Astrocyte (in vitro differentiated cells and primary cell): Measurements from ENCODE around the gene RPS29. TPM values are rescaled to one million over a fixed set of nuclear protein-coding genes. Genes with fewer than 3 reads are reported as not detected.

Source experiments
- DNase-seq: peaks from one replicate; pipeline ENCODE4 v3.0.0-alpha.2; 2010; ENCODE audit warnings: low read depth
- FAIRE-seq: peaks from 2 replicates; lab custom pipeline; 2011; peaks lifted over from hg19 to GRCh38; lab: Jason Lieb, UNC
- H2AFZ ChIP-seq: 2 replicates; pipeline ENCODE4 v1.6.0; 2012; ENCODE audit warnings: low read depth, low read length, inconsistent platforms
- H3K27ac ChIP-seq: 2 replicates; pipeline ENCODE4 v1.5.1; 2011; ENCODE audit warnings: low read depth, low read length, inconsistent platforms
- H3K27me3 ChIP-seq: 2 replicates; pipeline ENCODE4 v1.6.0; 2011; ENCODE audit warnings: low read length, inconsistent platforms; ENCODE audit not compliant: insufficient read depth
- H3K36me3 ChIP-seq: 2 replicates; pipeline ENCODE4 v1.5.1; 2011; ENCODE audit warnings: low read length, inconsistent platforms; ENCODE audit not compliant: insufficient read depth
- H3K4me1 ChIP-seq: 2 replicates; pipeline ENCODE4 v1.5.1; 2011; ENCODE audit warnings: low read length, inconsistent platforms; ENCODE audit not compliant: insufficient read depth
- H3K4me2 ChIP-seq: 2 replicates; pipeline ENCODE4 v1.6.0; 2012; ENCODE audit warnings: low read length, inconsistent platforms
- H3K4me3 ChIP-seq: 2 replicates; pipeline ENCODE4 v1.5.1; 2011; ENCODE audit warnings: low read depth, mild to moderate bottlenecking, low read length, inconsistent platforms; ENCODE audit not compliant: insufficient read depth
- H3K79me2 ChIP-seq: 2 replicates; pipeline ENCODE4 v1.6.0; 2012; ENCODE audit warnings: mild to moderate bottlenecking, low read length, inconsistent platforms; ENCODE audit not compliant: insufficient read depth
- H3K9ac ChIP-seq: 2 replicates; pipeline ENCODE4 v1.6.0; 2012; ENCODE audit warnings: mild to moderate bottlenecking, low read length, inconsistent platforms
- H3K9me3 ChIP-seq: 2 replicates; pipeline ENCODE4 v1.5.1; 2012; ENCODE audit warnings: low read depth, mild to moderate bottlenecking, low read length, inconsistent platforms; ENCODE audit not compliant: insufficient read depth
- H4K20me1 ChIP-seq: 2 replicates; pipeline ENCODE4 v1.6.0; 2012; ENCODE audit warnings: low read length, inconsistent platforms; ENCODE audit not compliant: insufficient read depth
- H3K27ac Mint-ChIP-seq: one replicate; pipeline ENCODE4 v1.8.0; 2021; ENCODE audit warnings: mild to moderate bottlenecking, mixed read lengths; ENCODE audit not compliant: unreplicated experiment
- H3K27me3 Mint-ChIP-seq: one replicate; pipeline ENCODE4 v1.8.0; 2021; ENCODE audit warnings: low read depth, mixed read lengths; ENCODE audit not compliant: unreplicated experiment
- H3K36me3 Mint-ChIP-seq: one replicate; pipeline ENCODE4 v1.8.0; 2021; ENCODE audit warnings: low read depth, mixed read lengths; ENCODE audit not compliant: unreplicated experiment
- H3K4me1 Mint-ChIP-seq: one replicate; pipeline ENCODE4 v1.8.0; 2021; ENCODE audit warnings: low read depth, mixed read lengths; ENCODE audit not compliant: unreplicated experiment
- H3K4me3 Mint-ChIP-seq: one replicate; pipeline ENCODE4 v1.8.0; 2021; ENCODE audit warnings: mild to moderate bottlenecking, moderate library complexity, mixed read lengths; ENCODE audit not compliant: unreplicated experiment
- H3K9me3 Mint-ChIP-seq: one replicate; pipeline ENCODE4 v1.8.0; 2021; ENCODE audit warnings: mild to moderate bottlenecking, mixed read lengths; ENCODE audit not compliant: unreplicated experiment
- EZH2 ChIP-seq: IDR thresholded peaks from 2 replicates; pipeline ENCODE4 v1.6.1; 2012; ENCODE audit warnings: mild to moderate bottlenecking, low read length, inconsistent platforms; ENCODE audit not compliant: insufficient read depth
- total RNA-seq: library from RNA; stranded (reverse); gene quantifications from 2 replicates; pipeline ENCODE4 v1.2.1, GENCODE V29; 2021
- TF ChIP-seq, protein P1 (sequence below): IDR thresholded peaks from 2 replicates; pipeline ENCODE4 v1.5.1; 2011; ENCODE audit warnings: low read depth, mild to moderate bottlenecking, inconsistent platforms, low read length, moderate library complexity; ENCODE audit not compliant: insufficient read depth

RPS29 gene
- total RNA-seq, 1 donor from 2014 or later = 1,231 TPM

DNA sequence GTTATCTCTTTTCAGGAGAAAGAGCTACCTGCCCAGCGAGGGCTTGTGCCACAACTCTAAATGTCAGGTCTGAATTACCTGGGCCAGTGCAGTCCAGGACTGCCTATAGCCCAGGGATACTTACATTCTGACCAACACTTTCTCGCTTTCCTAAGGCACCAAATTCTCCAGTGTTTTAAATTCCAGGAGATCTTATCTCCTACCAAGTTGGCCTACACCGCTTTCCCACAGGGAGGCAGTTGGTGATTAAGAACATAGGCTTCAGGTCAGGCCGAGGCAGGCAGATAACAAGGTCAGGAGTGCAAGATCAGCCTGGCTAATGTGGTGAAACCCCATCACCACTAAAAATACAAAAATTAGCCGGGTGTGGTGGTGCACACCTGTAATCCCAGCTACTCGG, 41.1 kb downstream of the RPS29 start:
- FAIRE-seq (no peak), DNase-seq (no peak)
- no peaks in the 10 kb centered on the region for H4K20me1 ChIP-seq
- peaks cover 19% of the 10 kb centered on the region for H3K9me3 Mint-ChIP-seq
- no peak overlapping the region for H3K27ac Mint-ChIP-seq
- peaks cover 12% of the 10 kb centered on the region for H3K4me1 Mint-ChIP-seq
- H3K27ac ChIP-seq = no peak overlapping the region
- no peak overlapping the region for H3K4me3 Mint-ChIP-seq
- H3K4me2 ChIP-seq = no peak overlapping the region
- H3K27me3 ChIP-seq = no peaks in the 10 kb centered on the region
- H3K9me3 ChIP-seq = no peaks in the 10 kb centered on the region
- no peaks in the 10 kb centered on the region for H3K27me3 Mint-ChIP-seq
- H2AFZ ChIP-seq = no peak overlapping the region
- H3K4me3 ChIP-seq = no peak overlapping the region
- H3K79me2 ChIP-seq = no peaks in the 10 kb centered on the region
- no peak for TF ChIP-seq EZH2
- TF ChIP-seq, protein P1, sequence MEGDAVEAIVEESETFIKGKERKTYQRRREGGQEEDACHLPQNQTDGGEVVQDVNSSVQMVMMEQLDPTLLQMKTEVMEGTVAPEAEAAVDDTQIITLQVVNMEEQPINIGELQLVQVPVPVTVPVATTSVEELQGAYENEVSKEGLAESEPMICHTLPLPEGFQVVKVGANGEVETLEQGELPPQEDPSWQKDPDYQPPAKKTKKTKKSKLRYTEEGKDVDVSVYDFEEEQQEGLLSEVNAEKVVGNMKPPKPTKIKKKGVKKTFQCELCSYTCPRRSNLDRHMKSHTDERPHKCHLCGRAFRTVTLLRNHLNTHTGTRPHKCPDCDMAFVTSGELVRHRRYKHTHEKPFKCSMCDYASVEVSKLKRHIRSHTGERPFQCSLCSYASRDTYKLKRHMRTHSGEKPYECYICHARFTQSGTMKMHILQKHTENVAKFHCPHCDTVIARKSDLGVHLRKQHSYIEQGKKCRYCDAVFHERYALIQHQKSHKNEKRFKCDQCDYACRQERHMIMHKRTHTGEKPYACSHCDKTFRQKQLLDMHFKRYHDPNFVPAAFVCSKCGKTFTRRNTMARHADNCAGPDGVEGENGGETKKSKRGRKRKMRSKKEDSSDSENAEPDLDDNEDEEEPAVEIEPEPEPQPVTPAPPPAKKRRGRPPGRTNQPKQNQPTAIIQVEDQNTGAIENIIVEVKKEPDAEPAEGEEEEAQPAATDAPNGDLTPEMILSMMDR = no peak
- no peak overlapping the region for H3K9ac ChIP-seq
- H3K36me3 Mint-ChIP-seq = peaks cover 4% of the 10 kb centered on the region
- H3K4me1 ChIP-seq = no peaks in the 10 kb centered on the region
- H3K36me3 ChIP-seq = no peaks in the 10 kb centered on the region

DNA sequence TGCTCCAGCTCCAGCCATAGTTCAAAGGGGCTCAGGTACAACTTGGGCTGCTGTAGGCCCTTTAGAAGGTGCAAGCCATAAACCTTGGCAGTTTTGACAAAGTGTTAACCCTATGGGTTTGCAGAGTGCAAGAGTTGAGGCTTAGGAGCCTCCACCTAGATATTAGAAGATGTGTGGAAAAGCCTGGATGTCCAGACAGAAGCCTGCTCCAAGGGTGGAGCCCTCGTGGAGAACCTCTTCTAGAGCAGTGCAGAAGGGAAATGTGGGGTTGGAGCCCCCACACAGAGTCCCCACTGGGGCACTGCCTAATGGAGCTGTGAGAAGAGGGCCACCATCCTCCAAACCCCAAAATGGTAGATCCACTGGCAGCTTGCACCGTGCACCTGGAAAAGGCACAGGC, 45.1 kb downstream of the RPS29 start:
- peaks cover 2% of the 10 kb centered on the region for H3K4me1 Mint-ChIP-seq
- no peaks in the 10 kb centered on the region for H3K4me1 ChIP-seq
- H3K4me3 Mint-ChIP-seq = no peak overlapping the region
- H3K27me3 ChIP-seq = no peaks in the 10 kb centered on the region
- H3K9me3 Mint-ChIP-seq = peaks cover 14% of the 10 kb centered on the region
- no peaks in the 10 kb centered on the region for H3K27me3 Mint-ChIP-seq
- no peaks in the 10 kb centered on the region for H3K79me2 ChIP-seq
- no peak overlapping the region for H3K9ac ChIP-seq
- H3K27ac Mint-ChIP-seq = no peak overlapping the region
- peaks cover 4% of the 10 kb centered on the region for H3K36me3 Mint-ChIP-seq
- no peaks in the 10 kb centered on the region for H4K20me1 ChIP-seq
- H3K4me3 ChIP-seq = no peak overlapping the region
- H3K4me2 ChIP-seq = no peak overlapping the region
- no peak for FAIRE-seq
- no peak overlapping the region for H3K27ac ChIP-seq
- no peaks in the 10 kb centered on the region for H3K36me3 ChIP-seq
- no peak for TF ChIP-seq EZH2
- TF ChIP-seq, protein P1 = no peak
- no peak overlapping the region for H2AFZ ChIP-seq
- DNase-seq = no peak
- no peaks in the 10 kb centered on the region for H3K9me3 ChIP-seq

- Histone ChIP-seq H3K9ac (no peak overlapping the region), H3K4me3 (no peak overlapping the region), H3K79me2 (no peaks in the 10 kb centered on the region), H3K36me3 (no peaks in the 10 kb centered on the region), H3K4me1 (no peaks in the 10 kb centered on the region), H2AFZ (no peak overlapping the region), H3K9me3 (no peaks in the 10 kb centered on the region), H3K27me3 (no peaks in the 10 kb centered on the region), H3K4me2 (no peak overlapping the region), H3K27ac (no peak overlapping the region), H4K20me1 (no peaks in the 10 kb centered on the region)
- no peak overlapping the region for H3K4me3 Mint-ChIP-seq
- peaks cover 12% of the 10 kb centered on the region for H3K9me3 Mint-ChIP-seq
- H3K27me3 Mint-ChIP-seq = no peaks in the 10 kb centered on the region
- no peak for TF ChIP-seq EZH2
- TF ChIP-seq, protein P1 = no peak
- peaks cover 4% of the 10 kb centered on the region for H3K36me3 Mint-ChIP-seq
- no peak for DNase-seq
- no peak for FAIRE-seq
- H3K4me1 Mint-ChIP-seq = no peaks in the 10 kb centered on the region
- no peak overlapping the region for H3K27ac Mint-ChIP-seq
Measured at GRCh38 chr14:49538852-49539251, 47.3 kb downstream of the RPS29 start.

Other genes starting within 250 kb of the RPS29 start
- 9.9 and 10.0 TPM in 2 replicates for gene LRR1, start 12.6 kb upstream of the RPS29 start, total RNA-seq
- 166 and 194 TPM in 2 replicates for gene RPL36AL, start 34.2 kb upstream of the RPS29 start, total RNA-seq
- 55.5 and 56.0 TPM in 2 replicates for gene MGAT2, start 34.4 kb upstream of the RPS29 start, total RNA-seq
- 8.7 and 10.7 TPM in 2 replicates for gene DNAAF2, start 48.9 kb upstream of the RPS29 start, total RNA-seq
- gene POLE2, start 101.8 kb upstream of the RPS29 start, total RNA-seq = 2.0 and 3.0 TPM in 2 replicates
- 0.94 and 1.2 TPM in 2 replicates for gene KLHDC1, start 106.7 kb upstream of the RPS29 start, total RNA-seq
- gene KLHDC2, start 181.8 kb upstream of the RPS29 start, total RNA-seq = 32.1 and 36.7 TPM in 2 replicates